ENCODE measurements around the gene HHIP.

The HHIP gene

DNA sequence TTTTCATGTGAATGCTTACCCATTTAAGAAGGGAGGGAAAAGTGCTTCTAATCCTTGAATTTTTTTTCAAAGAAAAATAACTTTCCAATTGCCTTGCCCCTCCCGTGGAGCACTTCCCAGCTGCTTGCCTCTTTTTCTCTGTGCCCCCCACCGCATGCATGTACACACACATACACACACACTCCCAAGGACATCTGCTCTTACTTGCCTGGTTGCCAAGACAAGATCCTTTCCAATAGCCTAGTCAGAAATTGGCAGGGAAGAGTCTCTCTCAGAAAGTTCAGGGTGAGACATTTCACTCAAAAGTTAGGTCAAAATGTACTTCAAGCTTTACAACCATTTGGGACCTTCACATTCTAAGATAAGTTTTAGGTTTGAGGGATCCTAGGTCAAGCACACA is 10.9 kb downstream of the HHIP start:
- no peak for DNase-seq

DNA sequence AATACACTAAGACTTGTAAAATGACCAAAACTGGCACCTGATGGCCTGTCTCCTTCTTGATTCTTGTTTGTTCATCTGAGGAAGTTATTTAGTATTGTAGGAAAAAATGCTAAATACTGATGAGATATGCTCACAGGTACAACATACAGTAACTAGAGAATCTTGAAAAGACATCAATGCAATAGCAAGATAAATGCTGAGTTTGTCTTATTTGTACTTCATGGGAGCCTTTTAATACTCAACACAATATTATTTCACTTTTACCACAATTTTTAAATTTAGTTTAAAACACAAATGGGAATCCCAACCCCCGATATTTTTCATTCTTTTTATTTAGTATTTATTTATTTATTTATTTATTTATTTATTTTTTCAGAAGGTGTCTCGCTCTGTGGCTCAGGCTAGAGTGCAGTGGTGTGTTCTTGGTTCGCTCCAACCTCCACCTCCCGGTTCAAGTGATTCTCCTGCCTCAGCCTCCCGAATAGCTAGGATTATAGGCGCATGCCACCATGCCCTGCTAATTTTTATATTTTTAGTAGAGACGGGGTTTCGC is 12.1 kb downstream of the HHIP start:
- DNase-seq = no peak

DNA sequence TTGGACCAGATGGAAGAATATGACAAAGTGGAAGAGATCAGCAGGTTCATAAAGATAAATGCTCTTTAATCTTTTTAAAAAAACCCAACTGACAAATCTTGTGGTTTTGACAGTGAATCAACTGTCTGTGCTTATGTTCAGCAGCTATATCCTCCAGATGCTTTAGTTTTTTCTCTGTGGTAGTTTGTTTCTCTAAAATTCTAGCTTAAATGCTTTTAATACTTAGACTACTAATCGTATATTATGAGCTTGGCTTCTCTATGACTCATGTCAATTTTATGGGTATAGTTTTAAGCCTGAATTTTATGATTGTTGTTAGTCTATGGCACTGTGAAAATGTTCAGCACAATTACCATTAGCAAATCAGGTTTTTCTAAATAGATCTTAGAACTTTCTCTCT is 12.9 kb downstream of the HHIP start:
- no peak for DNase-seq

DNA sequence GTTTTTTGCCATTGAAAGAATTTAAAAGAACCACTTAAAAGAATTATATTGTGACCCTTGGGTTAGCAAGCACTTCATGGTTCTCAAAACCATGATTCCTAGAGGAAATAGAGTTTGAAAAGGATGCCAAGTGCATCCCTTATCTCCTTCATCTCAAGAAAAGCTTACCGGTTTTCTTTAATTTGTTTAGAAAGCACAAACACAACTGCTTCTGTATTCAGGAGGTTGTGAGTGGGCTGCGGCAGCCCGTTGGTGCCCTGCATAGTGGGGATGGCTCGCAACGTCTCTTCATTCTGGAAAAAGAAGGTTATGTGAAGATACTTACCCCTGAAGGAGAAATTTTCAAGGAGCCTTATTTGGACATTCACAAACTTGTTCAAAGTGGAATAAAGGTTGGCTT is 13.5 kb downstream of the HHIP start:
- no peak for DNase-seq

DNA sequence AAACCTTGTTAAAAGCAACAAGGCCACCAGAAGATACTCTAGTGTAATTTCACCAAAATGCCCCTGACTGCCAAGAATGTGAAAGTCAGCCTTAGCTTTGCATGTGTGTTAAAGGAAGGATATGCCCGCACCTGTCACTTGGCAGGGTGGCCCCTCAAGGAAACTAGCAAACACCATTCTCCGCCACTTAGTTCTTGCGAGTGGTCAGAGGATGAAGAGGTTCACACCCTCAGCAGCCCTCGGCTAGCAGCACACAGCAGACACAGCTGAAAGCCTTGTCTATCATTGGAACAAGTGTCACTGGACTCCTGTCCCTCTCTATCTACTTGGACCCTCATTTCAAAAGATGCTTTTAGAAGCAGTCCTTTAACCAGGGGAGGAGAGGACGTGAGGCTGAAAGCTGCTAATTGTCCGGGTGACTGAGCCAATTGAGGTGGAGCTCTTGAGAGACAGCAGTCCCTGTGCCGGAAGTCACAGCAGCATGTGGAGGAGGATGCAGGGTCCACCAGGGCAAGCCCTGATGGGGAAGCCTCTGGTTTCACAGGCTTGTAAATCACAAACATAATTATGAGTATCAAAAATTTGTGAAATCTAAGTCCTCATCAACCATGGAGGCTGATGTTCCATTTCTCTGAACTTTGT is 18.0 kb downstream of the HHIP start:
- DNase-seq = no peak

DNA sequence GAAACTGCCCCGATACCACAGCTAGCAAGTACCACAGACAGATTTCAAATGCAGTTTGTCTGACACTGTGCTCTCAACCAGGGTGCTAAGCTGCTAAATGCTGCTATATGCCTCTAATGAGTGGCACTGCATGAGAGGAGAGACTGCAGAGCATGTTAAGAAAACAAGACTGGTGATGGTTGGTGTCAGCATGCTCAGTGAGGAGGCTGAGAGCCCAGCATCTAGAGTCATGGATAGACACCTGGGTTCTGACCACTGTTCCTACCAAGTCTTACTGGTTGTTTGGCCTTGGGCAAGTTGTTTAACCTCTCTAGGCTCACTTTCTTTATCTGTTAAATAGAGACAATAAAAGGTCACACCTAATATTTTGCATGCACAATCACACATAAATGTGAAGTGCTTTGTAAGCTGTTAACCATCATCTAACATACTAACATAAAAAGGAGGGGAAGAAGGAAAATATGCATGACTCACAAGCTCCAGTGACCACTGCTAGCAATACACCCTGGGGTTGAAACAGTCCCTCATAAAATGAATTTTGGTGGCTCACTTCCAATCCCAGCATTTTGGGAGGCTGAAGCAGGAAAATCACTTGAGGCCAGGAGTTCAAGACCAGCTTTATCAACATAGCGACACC is 20.7 kb downstream of the HHIP start:
- no peak for DNase-seq

DNA sequence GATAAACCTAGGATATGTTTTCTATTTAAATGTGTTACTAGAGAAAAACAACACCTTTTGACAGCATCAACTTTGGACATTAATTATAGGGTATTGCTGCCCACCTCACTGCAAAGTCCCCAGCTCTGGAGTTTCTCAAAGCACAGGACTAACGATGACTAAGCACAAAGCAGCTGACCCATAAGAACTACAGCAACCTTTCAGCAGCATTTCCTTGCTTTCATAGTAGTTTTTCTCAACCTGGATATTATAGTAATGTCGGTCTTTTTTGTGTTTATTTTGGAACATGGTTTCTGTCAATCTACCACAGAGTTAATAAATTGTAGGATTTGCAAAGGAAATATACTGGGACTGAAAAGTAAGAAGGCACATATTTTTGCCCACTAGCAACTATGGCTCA is 21.5 kb downstream of the HHIP start:
- DNase-seq = no peak

DNA sequence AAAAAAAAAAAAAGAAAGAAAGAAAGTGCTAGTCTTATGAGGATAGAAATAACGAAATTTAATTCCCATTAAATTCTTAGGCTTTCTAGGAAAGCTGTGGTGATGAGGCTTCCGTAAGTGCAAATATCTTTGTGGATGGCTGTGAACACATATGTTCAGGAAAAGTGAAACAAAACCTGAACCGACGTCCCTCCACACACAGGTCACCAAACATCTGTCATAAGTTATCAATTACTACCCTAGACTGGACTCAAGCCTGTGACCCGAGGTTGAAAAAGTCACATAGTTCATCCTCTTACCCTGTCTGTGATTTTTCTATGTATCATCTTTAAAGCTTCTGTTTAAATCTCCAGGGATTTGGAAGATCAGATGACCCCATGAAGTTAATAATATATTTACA is 24.8 kb downstream of the HHIP start:
- no peak for DNase-seq

DNA sequence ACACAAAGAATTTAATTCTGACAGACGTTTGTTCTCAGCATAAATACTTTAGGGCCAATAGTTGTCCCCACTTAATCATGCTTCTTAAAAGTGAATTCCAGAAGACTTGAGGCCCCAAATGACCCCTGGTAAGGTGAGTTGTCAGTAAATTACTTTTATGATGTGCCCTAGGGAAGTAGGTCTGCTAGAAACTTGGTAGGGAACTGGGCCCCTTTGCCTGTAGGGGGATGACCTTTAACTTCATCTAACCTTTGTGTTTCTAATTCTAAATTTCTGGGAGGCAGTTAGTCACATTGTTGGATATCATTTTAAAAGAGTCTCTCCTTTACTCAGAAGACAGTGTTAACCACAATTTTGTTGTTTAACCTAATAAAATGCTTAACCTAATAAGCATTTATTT is 28.8 kb downstream of the HHIP start:
- no peak for DNase-seq

DNA sequence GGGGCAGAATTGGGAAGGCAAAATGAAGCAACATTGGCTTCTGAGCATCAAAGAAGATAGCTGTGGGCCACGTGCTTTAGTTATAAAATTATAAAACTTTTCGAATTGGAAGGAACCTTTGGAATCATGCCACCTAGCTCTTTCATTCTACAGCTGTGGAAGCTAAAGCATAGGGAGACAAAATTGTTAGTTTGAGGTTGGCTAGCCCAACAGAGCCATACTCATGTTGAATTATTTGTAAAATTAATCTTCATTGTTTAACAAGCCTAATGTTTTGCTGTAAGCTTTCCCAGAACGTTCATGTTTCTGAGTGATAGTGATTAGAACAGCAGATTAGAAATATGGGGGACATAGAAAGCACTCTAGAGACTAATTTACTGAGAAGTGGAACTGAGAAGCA is 35.9 kb downstream of the HHIP start:
- DNase-seq = no peak

DNA sequence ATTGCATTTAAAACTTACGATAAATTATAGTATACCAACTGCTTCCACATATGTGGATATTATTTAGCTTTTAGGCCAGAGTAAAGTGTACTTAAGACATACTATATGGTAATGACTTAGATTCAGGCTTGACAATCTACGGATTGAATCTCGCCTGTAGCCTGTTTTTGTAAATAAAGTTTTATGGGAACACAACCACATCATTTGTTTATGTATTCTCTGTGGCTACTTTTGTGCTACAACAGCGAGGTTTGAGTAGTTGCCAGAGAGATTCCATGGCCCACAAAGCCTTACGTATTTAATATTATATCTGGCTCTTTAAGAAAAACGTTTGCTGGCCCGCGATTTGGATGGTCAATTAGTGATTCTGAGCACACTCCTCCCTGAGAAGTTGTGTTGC is 37.6 kb downstream of the HHIP start:
- DNase-seq = no peak

DNA sequence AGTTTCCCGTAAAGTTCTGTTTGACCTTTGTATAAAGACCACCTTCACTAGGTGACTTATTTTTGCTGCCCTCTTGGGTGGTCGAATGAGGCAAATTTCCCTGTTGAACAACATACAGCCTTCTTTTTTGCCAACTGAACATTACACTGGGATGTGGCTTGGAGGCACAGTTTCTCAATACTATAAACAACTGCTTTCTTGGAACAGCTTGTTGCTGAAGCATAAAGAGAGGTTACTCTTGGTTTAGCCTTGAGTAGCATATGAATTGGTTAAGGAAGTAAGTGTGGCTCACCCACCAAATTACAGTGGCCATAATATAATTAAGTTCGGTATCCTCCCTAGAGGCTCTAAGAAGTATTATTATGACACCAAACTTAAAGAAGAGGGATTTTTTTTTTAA is 40.0 kb downstream of the HHIP start:
- no peak for DNase-seq

DNA sequence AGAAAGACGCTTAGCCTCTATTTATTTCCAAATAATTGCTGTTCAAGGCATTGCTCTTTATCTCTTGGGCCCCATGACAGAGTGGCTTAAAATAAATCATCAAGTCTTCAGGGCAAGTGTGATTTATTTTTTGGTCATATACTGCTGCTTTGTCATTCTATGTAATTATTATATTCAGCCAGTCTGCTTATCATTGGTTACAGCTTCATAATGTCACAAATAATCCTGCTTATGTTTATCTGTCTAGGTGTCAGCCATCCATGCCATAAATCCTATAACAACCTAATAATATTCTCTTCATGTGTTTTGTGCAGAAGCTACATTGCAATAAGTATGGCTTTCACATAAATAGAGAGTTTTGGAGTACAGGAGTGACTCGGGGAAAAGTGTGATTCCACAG is 41.0 kb downstream of the HHIP start:
- DNase-seq = no peak

DNA sequence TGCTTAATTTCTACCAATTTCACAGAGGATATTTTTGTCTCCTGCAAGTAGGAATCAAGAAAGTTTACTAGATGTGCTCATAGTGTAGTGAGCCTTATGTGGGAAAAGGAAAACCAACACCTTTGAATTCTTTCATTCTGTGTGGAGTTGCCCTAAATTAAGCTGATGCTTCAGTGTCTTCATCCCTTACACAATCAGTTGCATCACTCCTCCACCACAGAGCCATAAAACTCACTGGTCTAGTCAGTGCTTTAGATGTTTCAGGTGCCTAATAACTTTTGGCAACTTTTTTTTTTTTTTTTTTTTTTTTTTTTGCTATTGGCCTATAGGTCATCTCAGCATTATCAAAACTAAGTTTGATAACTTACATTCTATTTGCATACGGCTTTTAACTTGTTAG is 41.5 kb downstream of the HHIP start:
- DNase-seq = no peak

DNA sequence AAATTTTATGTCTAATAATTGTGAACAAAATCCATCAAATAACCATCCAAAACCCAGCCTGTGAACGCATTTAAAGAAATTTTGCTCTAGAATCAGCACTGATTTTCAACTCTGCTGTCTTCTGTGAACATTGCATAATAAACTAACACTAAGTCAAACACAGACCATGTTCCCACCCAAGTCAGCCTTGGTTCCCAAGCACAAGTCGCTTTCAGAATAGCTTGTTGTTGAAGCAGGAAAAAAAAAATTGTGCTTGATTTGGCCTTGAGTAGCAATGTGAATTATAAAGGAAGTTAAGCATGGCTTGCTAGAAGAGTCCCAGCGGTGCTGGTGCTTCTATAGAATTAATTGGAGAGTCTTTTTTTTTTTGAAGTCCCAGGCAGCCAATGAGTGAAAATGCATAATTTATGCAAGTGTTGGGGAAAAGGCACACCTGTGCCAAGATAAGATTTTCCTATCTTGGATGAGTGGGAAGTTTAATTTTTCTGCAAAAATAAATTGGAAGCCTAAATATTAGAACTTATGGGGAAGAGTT is 42.1 kb downstream of the HHIP start:
- no peak for DNase-seq

DNA sequence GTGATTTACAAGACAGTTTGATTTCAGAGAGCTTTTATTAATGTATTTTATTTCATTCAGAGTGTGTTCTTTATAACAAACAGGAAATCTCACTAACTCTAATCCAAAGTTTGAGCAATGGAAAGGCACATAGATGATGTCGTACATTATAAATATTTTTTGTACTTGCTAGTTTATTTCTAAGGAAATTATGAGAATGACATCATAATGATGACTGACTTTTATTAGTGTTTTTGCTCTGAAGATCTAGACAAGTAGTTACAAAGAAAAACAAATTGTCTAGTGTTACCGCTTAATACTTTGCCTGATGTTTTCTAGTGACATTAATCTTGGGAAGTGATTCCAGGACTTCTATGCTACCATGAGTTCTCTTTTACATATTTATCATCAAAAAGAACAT is 43.2 kb downstream of the HHIP start:
- no peak for DNase-seq

DNA sequence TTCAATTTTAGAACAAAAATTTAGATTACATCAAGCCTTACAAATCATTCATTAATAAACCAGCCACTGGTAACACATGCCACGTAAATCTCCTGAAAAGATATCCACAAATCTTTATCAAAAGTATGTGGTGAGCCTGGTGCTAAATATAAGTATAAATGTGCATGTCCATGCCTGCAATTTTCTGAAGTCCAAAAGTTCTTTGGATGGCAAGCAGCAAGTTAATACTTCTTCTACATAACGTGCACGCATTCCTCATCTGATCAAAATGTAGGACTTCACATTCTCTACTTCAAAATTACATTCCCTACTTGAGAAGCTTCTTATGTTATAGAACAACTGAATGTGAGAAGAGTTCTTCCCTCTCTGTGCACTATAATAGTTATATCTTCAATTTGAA is 49.8 kb downstream of the HHIP start:
- no peak for DNase-seq

DNA sequence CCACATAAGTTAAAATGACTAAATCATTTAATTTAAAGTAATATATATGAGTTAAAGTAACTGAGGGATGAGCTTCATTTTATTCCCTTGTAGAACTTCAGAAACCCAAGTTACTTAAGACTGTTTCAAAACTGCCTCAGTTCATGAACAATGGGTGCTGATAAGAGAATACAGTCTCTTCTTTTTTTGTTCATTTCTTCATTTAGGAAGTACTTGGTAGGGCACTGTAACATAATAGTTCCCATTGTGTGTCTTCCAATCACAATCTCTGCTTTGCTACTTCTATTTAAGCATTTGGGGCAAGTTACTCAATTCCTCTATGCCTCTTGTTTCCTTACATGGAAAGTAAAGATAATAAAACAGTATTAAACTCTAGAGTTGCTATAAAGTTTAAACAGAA is 50.4 kb downstream of the HHIP start:
- no peak for DNase-seq

DNA sequence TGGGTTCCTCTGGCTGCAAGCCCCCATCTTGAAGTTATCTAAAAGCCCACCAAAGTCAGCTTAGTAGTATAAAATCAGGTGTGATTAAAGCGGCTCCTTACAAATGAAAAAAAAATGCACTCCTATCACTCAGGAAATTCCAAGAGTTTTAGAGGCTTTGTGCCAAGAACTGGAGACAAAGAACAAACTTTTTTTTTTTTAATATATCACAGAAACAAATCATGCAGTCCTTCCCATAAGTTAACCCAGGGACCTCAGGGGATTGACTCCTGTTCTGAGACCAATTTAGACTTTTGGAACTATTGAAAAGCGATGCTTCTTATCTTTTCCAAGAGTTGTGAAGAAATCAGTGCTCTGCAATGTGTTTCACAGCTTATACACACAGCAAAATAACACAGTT is 53.6 kb downstream of the HHIP start:
- no peak for DNase-seq

DNA sequence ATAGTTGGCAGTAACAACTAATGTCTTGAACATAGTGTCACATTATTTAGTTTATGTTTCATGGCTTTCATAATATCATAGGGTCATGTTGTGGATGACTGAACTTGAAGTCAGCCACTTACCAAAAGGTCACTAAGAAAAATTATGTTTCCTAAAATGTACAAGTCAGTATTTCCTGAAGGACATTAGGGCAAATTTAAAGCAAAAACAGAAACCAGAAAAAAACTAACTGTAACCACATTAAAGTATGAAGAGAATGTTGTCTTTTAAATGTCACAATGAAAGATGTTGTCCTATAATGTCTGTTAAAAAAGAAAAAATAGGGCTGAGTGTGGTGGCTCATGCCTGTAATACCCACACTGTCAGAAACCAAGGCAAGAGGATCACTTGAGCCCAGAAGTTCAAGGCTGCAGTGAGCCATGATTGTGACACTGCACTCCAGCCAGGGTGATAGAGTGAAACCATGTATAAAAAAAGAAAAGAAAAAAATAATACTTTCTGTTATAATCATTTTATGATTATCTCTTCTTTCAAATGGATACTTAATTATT is 55.8 kb downstream of the HHIP start:
- DNase-seq = no peak

DNA sequence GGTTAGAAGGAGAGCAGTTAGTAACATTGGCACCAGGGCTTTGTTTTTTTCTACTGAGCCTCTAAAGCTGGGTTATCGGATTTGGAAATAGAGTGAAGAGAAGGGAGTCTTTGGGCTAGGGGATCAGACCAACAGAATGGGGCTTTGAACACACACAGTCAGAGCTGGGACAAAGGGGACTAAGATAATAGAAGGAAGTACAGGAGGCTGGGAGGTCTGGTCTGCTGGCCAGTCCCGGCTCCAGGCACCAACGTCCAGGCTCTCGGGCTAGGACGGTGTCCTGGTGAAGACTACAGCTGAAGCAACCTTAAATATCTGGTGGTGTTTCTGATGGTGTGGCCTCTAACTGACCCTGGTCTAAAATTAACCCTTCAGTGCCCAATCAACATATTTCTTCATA is 57.5 kb downstream of the HHIP start:
- DNase-seq = no peak

DNA sequence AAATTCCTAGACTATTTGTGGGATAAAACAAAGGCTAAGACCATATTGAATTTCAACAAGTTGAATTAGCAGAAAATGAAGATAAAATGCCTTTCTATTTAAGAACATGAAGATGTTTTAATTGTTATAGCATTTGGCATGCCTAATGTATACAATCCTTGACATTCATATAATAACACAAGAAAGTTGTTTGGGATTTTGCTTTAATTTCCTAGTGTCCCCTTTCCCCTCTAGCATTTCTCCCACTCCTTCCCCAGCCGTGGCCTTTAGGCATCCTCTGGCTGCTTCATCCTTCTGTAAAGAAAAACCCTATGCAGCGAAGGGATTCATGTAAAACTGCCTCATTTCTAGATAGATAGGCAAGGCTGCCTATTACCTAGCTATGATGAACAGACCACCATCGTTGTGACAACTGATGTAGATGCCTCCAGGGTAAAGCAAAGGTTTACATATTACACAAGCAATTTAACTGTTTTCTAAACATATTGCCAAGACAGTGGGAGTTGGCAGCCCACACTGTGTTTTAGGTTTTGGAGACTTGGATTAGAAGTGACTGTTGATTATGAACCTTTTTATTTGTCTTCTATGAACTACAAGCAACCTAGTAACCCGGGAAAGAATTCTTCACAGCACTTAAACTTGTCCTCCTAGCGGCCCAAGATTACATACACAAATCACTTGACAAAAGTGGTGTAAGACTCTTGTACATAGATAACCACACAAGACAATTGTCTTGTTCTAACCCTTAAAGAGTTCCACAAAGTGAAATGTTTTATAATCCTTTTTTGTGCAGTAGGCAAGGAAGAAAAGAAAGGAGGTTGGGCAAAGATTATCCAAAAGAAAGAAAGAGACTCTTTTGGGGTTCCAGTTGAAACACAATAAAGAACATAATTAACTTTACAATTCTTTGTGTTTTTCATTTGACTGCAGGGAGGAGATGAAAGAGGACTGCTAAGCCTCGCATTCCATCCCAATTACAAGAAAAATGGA is 59.9 kb downstream of the HHIP start:
- DNase-seq = no peak

DNA sequence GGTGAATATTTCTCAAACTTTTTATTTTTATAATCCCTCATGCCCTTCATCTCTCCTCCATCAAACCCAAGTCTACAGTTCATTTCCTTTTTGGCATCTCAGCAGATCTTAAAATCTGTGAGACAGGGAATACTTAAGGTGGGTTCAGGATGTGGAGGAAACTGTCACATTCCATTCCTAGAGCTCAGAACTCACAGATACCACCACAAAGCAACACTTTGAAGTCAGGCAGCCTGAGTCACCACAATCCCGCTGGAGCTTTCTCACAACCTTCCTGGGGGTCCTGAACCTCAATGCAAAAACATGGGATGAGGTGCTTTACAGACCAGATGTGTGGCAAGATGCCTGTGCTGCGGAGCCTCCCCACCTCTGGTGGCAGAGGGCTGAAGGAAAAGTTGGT is 63.2 kb downstream of the HHIP start:
- DNase-seq = no peak

All from inflammatory macrophage treated with lipopolysaccharide for 4 hours (primary cell).